ENCODE data around the gene C1orf52. TPM values are rescaled to one million over a fixed set of nuclear protein-coding genes. Genes with fewer than 3 reads are reported as not detected.

C1orf52 gene
- total and polyA plus RNA-seq, 2 of the 13 experiments (the other 11 are each of a cell fraction or from before 2014, with no cell fraction given), result 19.4 to 27.4 TPM

DNA sequence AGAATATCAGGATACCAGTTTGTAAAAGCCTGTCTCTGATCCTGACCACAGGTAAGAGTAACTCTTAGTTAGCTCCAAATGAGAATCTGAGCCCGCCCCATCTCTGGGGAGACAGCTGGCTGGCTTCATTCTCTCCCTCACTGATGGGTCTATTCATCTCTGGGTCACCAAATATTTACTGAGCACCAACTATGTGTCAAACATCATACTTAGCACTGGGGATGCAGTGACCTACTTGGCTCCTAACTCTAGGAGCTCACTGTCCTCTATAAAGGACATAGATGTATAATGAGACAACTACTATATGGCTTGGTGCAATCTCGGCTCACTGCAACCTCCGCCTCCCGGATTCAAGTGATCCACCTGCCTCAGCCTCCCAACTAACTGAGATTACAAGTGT is 46.8 kb upstream of the C1orf52 start:
- Histone ChIP-seq H3K27ac (ENCODE audit: extremely low read length, insufficient read depth, low read length) (no peak overlapping the region), H3K79me2 (ENCODE audit: insufficient read depth, low read length) (no peaks in the 10 kb centered on the region), H3K4me1 (ENCODE audit: insufficient read depth, low read length) (peaks cover 15% of the 10 kb centered on the region), H2AFZ (ENCODE audit: low read length) (no peak overlapping the region), H3K9me3 (ENCODE audit: low read length) (no peaks in the 10 kb centered on the region), H3K9ac (ENCODE audit: insufficient read depth, low read depth, low read length) (no peak overlapping the region), H3K27me3 (ENCODE audit: control insufficient read depth in 1 of 2, insufficient read depth in 2 of 2, low read length in 2 of 2) (0 out of 5 replicates have a peak, but pooled peaks cover 0 to 4% of the 10 kb centered on the region in 2 experiments), H3K4me2 (ENCODE audit: low read depth, low read length) (no peak overlapping the region), H3K4me3 (replicated peaks in 1 of 3; ENCODE audit: insufficient read depth in 1 of 3, low read depth in 2 of 3, low read length in 3 of 3) (no peak overlapping the region), H4K20me1 (ENCODE audit: insufficient read depth, low read length) (no peaks in the 10 kb centered on the region), H3K36me3 (replicated peaks in 1 of 2; ENCODE audit: control insufficient read depth in 1 of 2, insufficient read depth in 2 of 2, low read length in 2 of 2) (no peaks in the 10 kb centered on the region)
- WGBS (ENCODE audit: low lambda C conversion rate), result 88% methylated on average over 1 of the region's 4 CpGs
- CTCF ChIA-PET (ENCODE audit: low intra/inter-chr PET ratio, low total read pairs), result interaction anchor here (3.2 kb wide), 1 partner anchor 197 kb away, joined by 64 read pairs; no protein-coding TSS in a partner anchor
- in situ Hi-C loops (cut with HindIII; ENCODE audit: extremely low pct_ligation_motif_present, low pct_unique_long_range_greater_than_20kb) (loop anchor here (5.0 to 10.0 kb wide), 3 partner anchors 91 to 579 kb away; no protein-coding TSS in a partner anchor), intact Hi-C loops (cut with micrococcal nuclease; ENCODE audit: unreplicated experiment) (loop anchor here (5.0 to 10.0 kb wide), 2 partner anchors 579 to 711 kb away; no protein-coding TSS in a partner anchor)
- FAIRE-seq (no peak), DNase-seq (ENCODE audit: low spot score) (no peak), ATAC-seq (no peak)
- no peak for TF ChIP-seq ATF1 (CRISPR knock-in tag; IDR thresholded peaks at IDR 0.05)
- TF ChIP-seq, protein P1, sequence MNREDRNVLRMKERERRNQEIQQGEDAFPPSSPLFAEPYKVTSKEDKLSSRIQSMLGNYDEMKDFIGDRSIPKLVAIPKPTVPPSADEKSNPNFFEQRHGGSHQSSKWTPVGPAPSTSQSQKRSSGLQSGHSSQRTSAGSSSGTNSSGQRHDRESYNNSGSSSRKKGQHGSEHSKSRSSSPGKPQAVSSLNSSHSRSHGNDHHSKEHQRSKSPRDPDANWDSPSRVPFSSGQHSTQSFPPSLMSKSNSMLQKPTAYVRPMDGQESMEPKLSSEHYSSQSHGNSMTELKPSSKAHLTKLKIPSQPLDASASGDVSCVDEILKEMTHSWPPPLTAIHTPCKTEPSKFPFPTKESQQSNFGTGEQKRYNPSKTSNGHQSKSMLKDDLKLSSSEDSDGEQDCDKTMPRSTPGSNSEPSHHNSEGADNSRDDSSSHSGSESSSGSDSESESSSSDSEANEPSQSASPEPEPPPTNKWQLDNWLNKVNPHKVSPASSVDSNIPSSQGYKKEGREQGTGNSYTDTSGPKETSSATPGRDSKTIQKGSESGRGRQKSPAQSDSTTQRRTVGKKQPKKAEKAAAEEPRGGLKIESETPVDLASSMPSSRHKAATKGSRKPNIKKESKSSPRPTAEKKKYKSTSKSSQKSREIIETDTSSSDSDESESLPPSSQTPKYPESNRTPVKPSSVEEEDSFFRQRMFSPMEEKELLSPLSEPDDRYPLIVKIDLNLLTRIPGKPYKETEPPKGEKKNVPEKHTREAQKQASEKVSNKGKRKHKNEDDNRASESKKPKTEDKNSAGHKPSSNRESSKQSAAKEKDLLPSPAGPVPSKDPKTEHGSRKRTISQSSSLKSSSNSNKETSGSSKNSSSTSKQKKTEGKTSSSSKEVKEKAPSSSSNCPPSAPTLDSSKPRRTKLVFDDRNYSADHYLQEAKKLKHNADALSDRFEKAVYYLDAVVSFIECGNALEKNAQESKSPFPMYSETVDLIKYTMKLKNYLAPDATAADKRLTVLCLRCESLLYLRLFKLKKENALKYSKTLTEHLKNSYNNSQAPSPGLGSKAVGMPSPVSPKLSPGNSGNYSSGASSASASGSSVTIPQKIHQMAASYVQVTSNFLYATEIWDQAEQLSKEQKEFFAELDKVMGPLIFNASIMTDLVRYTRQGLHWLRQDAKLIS (CRISPR knock-in tag; IDR thresholded peaks at IDR 0.05), result no peak
- TF ChIP-seq ZNF776 (CRISPR knock-in tag; IDR thresholded peaks at IDR 0.05), result no peak
- TF ChIP-seq ZNF558 (CRISPR knock-in tag; IDR thresholded peaks at IDR 0.05; ENCODE audit: borderline replicate concordance), result no peak
- TF ChIP-seq ZNF205 (CRISPR knock-in tag; IDR thresholded peaks at IDR 0.05), result peak; percentile 59; the same call in 1 of the 2 replicates
- POLR2A ChIA-PET, result no interaction called here
- no TSS peak for BruUV-seq (replicated peaks)

All from HepG2 (cell line).